A549 (cell line): ENCODE results near the gene NTN1.
"Not testable (repeated sequence)": the region's sequence is repeated elsewhere in the genome, so short reads cannot be mapped to it uniquely, and the experiment has no call there.

ENCODE experiments used
- ELK1 ChIP-seq: fragments of 150-350 bp; IDR thresholded peaks from 2 replicates; pipeline ENCODE4 v1.6.1; 2014; ENCODE audit warnings: low read depth, mild to moderate bottlenecking, low read length
- ESRRA ChIP-seq: fragments of 150-350 bp; IDR thresholded peaks from 2 replicates; pipeline ENCODE4 v1.6.1; 2014; ENCODE audit warnings: mild to moderate bottlenecking, low read length, borderline replicate concordance
- FOSL2 ChIP-seq, 2 experiments: fragments of 450-650 bp in 1 of 2; fragments of >200 bp in 1 of 2; sonication (Bioruptor Twin) in 1 of 2; formaldehyde crosslinking; IDR thresholded peaks; 2 replicates each; pipeline versions ENCODE4 v1.5.0 to v1.6.1; 2016 to 2020; ENCODE audit warnings: mild to moderate bottlenecking in 1 of 2, moderate library complexity in 1 of 2
- HDAC2 ChIP-seq: fragments of 200-600 bp; sonication (generic); IDR thresholded peaks from 2 replicates; pipeline ENCODE4 v1.6.1; 2016
- MAX ChIP-seq: IDR thresholded peaks from 2 replicates; pipeline ENCODE4 v1.6.1; 2012
- MYC ChIP-seq: IDR thresholded peaks from 2 replicates; pipeline ENCODE4 v1.6.1; 2012; ENCODE audit warnings: mild to moderate bottlenecking, inconsistent platforms, low read length, improper control_type of control experiment, borderline replicate concordance
- POLR2A ChIP-seq: IDR thresholded peaks from 2 replicates; pipeline ENCODE4 v1.6.1; 2012; ENCODE audit warnings: mild to moderate bottlenecking, low read length
- POLR2AphosphoS2 ChIP-seq: conservative IDR thresholded peaks from 2 replicates; pipeline ENCODE4 v1.6.1; 2012; ENCODE audit warnings: low read length, improper control_type of control experiment, inconsistent platforms
- TF ChIP-seq, protein P1 (sequence below): fragments of >200 bp; sonication (Bioruptor Twin); formaldehyde crosslinking; IDR thresholded peaks from 3 replicates; pipeline ENCODE4 v1.6.1; 2016
- TF ChIP-seq, protein P2 (sequence below): fragments of >200 bp; sonication (Bioruptor Twin); formaldehyde crosslinking; IDR thresholded peaks from 3 replicates; pipeline ENCODE4 v1.5.1; 2016

- not testable (repeated sequence) for TF ChIP-seq MAX; FOSL2 (IDR thresholded peaks at IDR 0.05); FOSL2 (CRISPR knock-in tag; IDR thresholded peaks at IDR 0.05); POLR2A; POLR2AphosphoS2; HDAC2; ESRRA; MYC; ELK1
- TF ChIP-seq, protein P1, sequence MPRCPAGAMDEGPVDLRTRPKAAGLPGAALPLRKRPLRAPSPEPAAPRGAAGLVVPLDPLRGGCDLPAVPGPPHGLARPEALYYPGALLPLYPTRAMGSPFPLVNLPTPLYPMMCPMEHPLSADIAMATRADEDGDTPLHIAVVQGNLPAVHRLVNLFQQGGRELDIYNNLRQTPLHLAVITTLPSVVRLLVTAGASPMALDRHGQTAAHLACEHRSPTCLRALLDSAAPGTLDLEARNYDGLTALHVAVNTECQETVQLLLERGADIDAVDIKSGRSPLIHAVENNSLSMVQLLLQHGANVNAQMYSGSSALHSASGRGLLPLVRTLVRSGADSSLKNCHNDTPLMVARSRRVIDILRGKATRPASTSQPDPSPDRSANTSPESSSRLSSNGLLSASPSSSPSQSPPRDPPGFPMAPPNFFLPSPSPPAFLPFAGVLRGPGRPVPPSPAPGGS, result not testable (repeated sequence)
- TF ChIP-seq, protein P2, sequence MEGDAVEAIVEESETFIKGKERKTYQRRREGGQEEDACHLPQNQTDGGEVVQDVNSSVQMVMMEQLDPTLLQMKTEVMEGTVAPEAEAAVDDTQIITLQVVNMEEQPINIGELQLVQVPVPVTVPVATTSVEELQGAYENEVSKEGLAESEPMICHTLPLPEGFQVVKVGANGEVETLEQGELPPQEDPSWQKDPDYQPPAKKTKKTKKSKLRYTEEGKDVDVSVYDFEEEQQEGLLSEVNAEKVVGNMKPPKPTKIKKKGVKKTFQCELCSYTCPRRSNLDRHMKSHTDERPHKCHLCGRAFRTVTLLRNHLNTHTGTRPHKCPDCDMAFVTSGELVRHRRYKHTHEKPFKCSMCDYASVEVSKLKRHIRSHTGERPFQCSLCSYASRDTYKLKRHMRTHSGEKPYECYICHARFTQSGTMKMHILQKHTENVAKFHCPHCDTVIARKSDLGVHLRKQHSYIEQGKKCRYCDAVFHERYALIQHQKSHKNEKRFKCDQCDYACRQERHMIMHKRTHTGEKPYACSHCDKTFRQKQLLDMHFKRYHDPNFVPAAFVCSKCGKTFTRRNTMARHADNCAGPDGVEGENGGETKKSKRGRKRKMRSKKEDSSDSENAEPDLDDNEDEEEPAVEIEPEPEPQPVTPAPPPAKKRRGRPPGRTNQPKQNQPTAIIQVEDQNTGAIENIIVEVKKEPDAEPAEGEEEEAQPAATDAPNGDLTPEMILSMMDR, result not testable (repeated sequence)
Measured at GRCh38 chr17:9257630-9257965, 236.3 kb downstream of the NTN1 start.
